Islet of Langerhans (tissue), 1 donor: ENCODE measurements around the gene NMUR1.

Experiments used
- FAIRE-seq: peaks from one replicate; lab custom pipeline; 2011; peaks lifted over from hg19 to GRCh38; lab: Jason Lieb, UNC

The NMUR1 gene

DNA sequence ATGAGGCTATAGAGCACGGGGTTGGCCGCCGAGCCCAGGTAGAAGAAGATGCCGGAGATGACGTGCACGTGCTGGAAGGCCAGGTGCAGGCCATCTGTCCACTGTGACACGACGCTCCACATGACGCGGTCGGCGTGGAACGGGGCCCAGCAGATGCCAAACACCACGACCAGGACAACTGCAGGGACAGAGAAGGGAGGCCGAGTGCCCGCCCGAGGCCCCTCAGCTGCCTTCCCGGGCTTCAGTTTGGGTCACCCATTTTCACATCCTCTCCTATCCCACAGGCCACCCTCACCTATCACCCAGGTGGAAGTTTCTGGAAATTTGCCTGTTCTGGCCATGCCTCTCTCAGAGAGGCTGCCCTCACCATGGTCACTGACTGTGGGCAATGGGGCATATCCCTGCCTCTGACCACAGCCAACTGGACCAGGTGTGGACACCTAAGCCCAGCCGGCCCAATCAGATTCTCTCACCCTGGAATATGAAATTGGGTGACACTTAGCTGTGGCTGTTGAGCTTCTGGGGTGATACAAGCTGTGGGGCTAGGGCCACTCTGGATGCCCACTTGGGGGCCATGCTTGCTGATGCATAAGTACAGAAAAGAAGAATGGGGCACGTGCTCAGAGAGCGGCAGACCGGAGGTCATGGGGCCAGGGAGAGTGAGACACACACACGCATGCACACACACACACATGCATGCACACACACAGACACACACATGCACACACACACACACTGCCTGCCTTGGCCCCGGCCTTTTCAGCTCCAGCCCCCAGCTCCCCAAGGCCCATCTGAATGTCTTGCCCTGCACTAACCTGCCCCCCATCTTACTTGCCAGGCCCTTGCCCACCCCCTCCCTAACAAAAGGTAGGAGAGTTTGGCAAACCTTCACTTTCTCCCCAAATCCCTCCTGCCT lies 4.7 kb downstream of the NMUR1 start:
- FAIRE-seq = no peak

DNA sequence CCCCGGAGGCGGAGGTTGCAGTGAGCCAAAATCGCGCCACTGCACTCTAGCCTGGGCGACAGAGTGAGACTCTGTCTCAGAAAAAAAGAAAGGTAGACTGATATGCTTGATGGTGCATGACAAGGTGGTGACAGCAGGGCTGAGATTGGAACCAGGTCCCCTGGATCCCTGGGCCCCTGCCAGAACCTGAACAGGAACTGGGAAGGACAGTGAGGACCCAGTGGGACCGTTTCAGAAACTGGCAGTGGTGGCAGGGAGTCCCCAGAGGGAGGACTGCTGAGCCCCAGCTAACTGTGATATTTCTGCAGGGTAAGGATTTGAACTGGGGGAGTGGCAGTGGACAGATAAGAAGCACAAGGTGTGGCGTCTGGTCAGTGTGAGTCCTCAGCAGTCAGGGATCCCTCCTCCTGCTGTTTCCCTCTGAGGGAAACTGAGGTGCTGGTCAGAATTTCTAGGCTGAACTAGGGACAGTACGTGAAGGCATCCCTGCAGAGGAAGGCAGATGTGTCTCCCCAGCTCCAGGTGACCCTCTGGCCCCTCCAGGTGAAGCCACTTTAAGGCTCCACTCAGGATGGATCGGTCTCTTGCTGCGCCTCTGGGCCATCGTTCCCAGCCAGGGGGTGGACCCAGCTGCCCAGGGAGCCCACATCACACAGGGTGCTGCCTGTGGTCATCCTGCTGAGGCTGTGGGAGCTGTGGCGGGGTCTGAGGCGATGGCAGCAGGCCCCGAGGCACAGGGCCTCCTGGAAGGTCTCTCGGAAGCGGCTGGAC lies 5.6 kb downstream of the NMUR1 start:
- FAIRE-seq = no peak

DNA sequence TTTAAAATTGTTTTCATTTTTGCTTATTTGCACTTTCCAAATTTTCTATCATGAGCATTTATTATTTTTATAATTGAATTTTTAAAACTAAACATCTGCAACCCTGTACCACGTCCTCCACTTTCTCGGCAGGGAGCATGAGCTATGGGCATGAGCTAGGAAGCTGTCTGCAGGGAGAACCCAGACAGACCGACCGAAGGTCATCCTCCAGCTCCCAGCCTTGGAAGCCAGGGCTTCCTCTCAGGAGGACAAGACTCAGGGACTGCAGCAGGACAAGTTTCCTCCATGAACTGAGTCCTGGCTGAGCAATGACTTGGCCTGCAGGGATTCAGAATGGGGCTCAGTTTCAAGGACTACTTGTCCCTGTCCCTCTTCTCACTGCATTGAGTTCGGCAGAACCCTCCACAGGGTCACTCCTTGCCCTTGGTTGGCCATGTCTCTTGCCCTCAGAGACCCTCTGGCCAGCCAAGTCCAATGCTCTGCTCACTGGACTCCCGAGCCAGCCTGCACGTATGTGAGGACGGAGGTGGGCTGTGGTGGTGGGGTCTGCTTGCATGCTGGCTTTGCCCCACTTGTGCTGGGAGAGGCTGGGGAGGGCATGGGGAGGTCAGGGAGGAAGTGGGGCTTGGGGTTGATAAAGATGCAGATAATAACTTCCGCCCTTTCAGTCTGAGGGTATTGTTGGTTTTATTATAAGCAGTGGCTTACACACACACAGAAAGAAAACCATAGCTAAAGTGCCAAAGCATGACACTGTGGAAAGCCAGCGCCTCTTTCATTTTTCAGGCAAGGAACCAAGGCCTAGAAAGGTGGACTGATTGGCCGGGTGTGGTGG lies 6.6 kb downstream of the NMUR1 start:
- no peak for FAIRE-seq

DNA sequence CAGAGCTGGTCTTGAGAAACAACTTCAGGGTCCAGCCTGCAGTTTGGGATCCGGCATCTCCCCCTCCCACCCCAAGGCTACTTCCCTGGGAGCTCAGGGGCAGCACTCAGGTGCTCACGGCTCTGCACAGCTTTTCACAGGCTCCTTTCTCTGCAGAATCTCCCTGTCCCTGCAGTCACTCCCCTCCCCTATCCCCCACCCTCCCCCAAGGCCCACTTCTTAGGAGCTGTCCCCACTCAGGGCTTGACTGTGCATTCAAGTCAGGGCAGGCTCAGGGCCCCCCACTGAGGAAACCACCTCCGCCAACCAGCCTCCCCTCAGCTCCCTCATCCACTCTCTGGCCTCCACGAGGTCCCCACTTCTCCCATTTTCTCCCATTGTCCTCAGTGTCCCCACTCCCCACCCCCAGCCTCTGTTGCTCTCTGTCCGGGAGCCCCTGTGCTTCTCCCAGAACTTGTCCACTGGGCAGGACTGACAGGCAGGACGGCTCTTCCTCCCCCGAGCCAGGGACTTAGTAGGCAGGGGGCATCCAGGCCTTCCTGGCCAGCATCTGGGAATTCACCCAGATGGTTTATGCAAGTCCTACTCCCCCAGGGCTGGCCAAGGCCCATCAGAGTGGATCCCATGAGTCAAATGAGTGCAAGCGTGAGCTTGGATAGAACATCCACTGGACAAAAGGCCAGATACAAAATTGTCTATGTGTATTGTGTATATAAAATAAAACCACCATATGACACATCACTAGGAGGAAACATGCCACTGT lies 7.6 kb downstream of the NMUR1 start:
- FAIRE-seq = no peak

DNA sequence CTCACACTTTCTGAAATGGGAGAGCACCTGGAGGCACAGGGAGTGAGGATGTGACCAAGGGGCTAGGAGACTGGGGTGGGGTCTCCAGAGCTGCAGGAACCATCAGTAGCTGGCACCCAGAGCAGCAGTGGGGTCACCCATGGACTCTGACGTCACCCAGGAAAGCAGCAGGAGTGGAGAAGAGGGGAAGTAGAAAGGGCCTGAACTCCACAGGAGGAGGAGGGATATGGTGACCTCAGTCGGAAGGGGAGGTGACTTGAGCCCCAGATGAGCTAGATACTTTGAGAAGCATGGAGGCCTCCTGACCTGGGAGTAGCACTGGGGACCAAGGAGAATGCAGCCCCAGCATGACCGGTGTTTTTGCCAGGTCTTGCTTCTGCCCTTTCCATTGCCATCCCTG lies 8.8 kb downstream of the NMUR1 start:
- FAIRE-seq = no peak

DNA sequence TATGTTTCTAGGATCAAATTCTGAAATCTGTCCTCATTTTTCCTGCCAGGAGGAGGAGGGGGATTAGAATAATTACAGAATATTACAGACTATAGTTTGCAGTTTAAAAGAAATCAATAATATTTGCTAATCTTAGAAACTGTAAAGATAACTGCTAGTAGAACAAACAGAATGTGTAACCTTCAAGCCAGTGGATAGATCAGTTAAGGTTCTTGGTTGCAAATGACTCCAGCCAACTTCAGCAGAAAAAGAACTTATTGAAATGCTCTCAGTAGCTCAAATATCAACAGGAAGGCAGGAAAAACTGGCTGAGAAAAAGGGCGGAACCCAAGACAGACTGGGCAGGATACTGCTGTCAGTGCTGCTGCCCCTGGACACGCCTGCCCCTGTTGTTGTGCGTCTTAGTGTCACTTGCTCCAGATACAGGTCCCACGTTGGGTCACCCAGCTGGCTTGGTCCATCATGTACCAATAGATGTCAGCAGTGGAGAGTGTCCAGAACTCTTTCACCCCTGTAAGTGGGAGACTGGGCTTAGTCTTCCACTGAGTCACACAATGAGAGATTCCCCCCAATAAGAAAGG lies 10.2 kb downstream of the NMUR1 start:
- no peak for FAIRE-seq

DNA sequence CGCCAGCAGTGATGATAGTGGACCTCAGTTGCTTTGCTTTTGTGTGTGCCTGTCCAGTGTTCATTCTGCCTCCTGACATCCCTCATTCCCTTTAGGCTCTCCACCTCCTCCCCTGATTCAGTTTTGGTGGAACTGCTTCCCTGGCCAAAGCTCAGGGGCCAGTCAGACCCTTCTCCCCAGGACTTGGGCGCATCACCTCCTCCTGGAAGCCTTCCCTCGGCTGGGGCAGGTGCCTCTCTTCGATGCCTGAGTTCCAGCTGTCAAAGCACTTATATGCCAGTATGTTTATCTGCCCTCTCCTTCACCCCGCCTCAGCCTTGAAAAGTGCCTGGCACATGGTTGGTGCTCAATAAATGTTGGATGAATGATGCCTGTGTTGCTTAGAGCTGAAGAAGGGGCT lies 11.5 kb downstream of the NMUR1 start:
- FAIRE-seq = no peak

DNA sequence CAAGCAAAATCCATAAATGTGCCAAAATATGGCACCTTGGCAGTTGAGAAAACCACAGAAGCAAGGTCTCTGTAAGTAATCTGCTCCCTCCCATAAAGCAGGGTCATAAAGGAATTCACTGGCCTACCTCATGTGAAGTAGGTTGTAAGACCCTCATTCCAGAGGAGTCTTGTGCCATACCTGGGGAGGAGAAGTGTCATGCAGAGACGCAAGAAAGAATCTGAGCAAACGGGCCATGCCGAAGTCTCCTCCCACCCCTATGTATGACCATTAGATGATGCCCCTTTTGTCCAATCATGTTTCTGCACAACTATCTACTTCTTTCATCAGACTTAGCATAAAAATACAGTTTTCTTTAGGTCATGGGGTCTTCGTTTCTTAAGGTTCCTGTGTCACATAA lies 14.6 kb downstream of the NMUR1 start:
- FAIRE-seq = no peak

DNA sequence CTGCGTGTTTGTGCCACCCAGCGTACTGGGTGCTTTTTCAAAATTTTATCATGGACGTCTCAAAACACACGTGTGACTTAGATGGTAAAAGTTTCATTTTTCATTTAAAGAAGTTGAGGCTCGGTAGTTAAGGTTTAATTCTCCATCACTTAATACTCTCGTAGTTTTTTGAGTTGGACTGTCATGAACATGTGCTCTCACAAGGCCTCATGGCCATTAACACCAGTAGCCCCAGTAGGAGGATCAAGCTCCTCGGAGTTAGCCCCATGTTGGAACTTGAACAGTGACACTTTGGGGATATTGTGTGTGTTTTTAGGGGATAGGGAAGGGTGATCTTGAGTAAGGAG lies 15.3 kb downstream of the NMUR1 start:
- FAIRE-seq = no peak

DNA sequence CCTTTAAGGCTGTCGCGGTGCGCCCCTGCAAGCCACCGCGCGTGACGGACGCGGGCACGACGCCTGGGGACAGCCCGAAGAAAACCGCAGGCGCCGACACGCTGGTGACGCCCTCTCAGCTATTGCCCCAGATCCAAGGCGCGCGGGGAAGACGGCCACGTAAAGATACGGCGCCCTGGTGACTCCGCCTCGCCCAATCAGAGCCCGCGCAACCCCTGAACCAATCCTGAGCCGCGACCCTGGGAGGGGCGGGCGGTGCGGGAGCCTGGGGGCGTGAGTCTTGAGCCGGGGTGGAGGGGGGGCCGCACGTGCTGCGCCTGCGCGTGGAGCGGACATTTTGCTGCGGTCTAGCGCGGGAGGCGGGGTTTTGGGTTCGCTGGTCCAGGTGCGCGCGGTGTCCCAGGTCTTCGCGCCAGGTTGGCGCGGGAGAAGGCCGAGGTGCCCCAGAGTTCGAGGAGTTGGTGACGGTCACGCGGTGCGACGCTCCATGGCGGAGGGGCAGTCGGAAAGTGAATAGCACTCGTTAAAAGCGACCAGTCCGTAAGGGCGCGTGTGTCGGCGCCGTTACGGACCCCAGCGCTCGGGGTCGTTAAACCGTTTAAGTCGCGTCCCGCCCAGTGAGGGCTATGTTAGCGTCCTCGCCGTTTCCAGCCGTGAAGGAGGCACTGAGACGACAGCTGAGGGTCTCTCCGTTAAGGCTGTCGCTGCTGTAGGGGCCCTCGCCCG lies 15.9 kb downstream of the NMUR1 start:
- no peak for FAIRE-seq

DNA sequence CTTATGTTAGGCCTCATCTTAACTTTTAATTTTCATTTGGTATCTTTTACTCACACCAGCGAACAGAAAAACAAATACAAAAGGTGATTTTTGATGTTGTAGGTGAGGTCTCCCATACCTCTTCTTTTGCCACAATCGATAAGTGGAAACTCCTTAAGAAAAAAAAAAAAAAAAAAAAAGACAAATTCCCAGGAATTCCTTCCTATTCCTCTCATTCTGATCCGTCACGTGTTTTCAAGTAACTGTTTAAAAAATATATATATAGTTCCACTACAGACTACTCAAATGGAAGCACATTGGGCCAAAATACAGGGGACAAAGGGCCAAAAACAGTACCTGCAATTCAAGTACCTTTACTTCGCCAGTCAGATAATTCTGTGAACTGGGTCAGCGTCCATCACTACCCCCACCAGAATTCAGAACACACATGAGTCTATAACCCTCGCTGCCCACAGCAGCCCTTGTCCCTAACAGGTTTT lies 16.5 kb downstream of the NMUR1 start:
- FAIRE-seq = no peak

DNA sequence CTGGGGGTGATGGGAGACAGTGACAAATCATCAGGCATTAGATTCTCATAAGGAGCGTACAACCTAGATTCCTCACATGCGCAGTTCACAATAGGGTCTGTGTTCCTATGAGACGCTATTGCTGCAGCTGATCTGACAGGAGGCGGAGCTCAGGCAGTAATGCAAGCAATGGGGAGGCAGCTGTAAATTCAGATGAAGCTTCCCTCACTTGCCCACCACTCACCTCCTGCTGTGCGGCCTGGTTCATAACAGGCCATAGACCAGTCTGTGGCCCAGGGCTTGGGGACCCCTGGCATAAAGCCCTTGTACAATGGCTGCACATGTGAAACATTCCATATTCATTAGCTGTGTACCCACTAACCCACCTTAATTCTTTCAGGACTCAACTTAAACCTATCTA lies 18.0 kb downstream of the NMUR1 start:
- FAIRE-seq = no peak

DNA sequence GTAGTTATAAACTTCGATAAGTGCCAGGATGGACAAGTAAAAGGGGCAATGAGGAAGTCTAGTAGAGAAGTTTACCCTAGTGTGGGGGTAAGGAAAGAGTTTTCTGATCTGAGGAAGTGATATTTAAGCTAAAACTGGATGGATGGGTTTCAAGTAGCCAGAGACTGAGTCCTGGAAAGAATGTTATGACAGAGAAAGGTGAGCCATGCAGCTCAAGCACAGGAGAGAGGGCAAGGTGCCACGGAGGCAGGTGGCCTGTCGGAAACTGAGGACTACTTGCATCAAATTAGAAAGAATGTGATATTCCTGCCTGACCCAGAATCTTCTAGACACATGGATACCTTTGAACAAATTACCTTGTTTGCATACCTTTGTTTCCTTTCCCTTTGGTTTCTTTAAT lies 26.5 kb downstream of the NMUR1 start:
- FAIRE-seq = no peak

DNA sequence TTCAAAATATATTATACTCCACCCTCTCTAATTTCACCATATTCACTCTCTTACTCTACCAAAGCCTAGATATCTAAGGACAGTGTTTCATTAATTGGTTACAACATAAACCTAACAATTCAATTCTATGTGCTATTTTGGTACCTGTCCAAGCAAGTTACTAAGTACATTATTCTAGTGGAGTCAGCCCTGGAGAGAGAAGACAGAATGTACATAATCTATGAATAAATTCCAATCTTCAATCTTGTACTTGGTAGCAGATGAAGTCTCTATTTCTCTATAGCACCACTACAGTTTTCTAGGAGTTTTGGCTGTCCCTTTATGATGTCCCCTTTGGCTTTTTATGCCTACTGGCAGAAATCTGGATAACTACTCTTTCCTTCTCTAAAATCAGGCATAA lies 27.6 kb downstream of the NMUR1 start:
- FAIRE-seq = no peak

DNA sequence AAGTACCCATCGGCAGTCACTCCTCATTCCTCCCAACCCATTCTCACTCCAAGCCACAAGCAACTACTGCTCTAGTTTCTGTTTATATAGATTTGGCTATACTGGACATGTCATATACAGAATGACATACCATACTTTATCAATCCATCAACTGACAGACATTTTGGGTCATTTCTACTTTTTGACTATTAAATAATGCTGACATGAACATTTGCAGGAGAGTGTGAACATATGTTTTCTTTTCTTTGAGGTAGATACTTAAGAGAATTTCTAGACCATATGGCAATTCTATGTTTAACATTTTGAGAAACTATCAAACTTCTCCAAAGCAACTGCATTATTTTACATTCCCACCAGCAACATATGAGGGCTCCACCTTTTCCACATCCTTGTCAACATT lies 32.6 kb downstream of the NMUR1 start:
- no peak for FAIRE-seq

DNA sequence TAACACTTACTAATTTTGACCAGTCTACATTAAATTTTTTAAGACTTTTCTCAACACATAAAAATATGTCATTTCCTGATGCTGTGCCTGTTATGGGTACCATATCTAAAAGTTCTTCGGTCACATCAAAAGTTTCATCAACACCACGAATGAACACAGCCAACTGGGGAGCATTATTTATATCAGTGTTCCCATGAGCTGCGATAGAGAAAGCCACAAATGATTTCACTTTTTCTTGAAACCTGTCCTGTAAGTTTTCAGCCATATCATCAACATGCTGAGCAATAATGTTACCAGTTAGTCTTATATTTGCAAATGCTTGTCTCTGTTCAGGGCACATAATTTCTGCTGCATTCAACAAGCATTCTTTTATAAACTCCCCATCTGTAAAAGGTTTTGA lies 35.6 kb downstream of the NMUR1 start:
- no peak for FAIRE-seq

DNA sequence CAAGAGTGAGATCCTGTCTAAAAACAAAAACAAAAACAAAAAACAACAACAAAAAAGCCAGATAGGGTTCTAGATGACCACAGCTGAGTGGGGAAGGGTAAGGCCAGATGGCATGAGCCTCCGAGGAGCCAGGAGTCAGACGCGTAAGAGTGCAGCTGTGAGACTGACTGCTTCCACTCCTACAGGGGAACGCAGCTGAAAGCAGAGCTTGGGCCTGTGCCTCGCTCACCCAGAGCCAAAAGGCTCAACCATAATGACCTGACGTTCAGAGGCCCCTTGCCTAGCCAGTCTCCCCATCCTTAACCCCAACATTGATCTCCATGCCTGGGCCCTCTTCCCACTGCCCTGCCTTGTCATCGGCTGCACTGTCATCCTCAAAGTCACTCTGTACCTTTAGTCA lies 39.4 kb downstream of the NMUR1 start:
- FAIRE-seq = no peak

DNA sequence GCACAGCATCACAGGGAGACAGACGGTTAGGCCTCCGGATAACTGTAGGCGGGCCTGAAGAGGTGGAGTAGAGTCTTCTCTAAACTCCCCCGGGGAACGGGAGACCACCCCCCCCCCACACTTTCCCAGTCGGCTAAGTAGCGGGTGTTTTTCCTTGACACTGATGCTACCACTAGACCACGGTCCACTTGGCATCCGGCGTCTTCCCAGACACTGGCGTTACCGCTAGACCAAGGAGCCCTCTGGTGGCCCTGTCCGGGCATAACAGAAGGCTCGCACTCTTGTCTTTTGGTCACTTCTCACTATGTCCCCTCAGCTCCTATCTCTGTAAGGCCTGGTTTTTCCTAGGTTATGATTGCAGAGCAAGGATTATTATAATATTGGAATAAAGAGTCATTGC lies 40.3 kb downstream of the NMUR1 start:
- FAIRE-seq = no peak

DNA sequence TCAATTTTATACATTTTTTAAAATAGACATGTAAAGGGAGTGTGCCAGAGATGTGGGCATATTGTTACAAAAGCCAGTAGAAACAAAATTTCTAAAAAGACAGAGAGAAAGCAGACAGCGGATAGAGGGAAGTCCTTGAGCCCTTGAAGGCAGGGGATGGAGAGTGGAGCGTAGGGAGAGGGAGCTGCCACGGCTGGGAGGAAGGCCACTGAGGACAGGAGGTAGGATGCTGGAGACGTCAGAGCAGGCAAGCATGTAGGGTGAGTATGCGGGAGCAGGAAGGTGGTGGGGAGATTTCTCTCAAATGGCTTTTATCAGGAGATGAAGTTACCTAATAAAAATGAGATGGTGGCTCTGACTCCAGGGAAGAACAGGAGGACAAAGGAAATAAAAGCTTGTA lies 41.9 kb downstream of the NMUR1 start:
- no peak for FAIRE-seq

DNA sequence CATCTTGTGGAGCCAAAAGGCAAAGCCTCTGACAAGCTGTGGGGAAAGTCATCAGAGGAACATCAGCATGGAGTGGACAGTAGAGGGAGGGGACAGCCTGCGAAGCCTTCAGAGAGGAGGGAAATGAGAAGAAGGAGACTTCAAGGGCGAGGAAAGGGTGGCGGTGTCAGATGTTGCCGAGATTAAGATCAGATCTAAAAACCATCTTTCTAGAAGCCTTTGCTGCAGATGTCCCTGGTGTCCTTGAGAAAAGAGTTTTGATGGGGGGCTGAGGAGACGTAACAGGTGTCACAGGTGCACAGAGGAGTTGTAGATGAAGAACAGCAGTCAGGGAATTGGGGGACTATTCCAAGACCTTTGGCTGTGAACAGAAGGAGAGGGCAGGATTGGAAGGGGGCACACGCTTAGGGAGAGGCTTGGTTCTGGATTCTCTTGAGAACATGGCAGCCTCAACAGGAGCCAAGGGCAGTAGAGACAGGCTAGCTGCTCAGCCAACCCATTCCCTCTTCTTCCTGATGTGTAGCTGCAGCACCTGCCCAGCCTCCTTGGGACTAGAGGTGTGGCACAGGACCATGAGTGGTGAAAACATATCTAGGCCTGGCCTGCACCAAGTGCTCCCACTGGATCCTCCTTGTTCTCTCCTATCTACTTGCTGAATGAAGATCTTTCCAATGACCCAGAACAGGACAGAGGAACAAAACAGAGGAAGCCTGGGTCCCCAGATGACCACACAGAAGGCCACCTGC lies 43.2 kb downstream of the NMUR1 start:
- no peak for FAIRE-seq
